Measurements from ENCODE around the gene NCOA1.

- no peak for TF ChIP-seq POLR2A (IDR thresholded peaks at IDR 0.05)
- no peak for TF ChIP-seq CTCF (IDR thresholded peaks at IDR 0.05)
These were observed 29.4 kb upstream of the NCOA1 start for GRCh38 chr2:24461685-24462084.
